HG03469 (cell line): ENCODE measurements around the gene ATP4A.

Source experiments
- ATAC-seq: cut with Tn5 transposase; IDR thresholded peaks from one replicate; pipeline ENCODE4 v1.9.1; 2021; ENCODE audit warnings: mild to moderate bottlenecking, moderate library complexity, moderate number of reproducible peaks; ENCODE audit not compliant: unreplicated experiment

The ATP4A gene

DNA sequence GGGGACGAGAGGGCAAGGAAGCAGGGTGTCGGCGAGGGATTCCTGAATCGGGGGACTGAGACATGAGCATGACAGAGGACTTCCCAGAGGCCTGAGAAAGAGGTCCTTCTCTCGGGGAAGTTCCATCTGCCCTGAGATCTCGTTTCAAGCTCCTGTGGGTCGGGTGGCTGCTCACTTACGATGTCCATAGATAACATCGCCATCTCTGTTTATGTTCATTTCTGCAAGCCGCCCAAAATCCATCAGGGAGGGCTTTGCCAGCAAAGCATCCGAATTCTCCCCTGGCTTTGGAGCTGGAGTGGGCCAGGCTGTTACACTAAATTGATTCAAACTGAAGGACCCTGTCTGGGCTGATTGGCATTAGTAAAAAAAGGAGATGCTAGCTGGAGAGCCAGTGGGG is 55.9 kb downstream of the ATP4A start:
- ATAC-seq, result no peak

DNA sequence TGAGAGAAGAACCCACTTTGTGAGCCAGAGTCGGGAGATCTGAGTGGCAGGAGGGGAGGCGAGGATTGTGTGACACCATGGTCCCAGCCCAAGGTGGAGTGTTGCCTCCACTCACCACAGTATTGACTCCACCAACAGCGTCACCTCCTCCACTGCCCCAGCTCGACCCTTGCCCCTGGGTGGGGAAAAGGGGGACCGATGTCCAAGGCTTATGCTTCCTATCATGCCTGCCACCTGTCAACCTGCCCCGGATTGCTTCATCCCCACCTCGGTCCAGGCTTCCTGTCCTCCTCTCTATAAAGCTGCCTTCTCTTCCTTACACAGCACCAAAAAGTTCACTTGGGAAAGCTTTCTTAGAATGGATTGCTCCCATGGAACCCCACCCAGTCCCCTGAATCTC is 57.4 kb downstream of the ATP4A start:
- ATAC-seq, result no peak

DNA sequence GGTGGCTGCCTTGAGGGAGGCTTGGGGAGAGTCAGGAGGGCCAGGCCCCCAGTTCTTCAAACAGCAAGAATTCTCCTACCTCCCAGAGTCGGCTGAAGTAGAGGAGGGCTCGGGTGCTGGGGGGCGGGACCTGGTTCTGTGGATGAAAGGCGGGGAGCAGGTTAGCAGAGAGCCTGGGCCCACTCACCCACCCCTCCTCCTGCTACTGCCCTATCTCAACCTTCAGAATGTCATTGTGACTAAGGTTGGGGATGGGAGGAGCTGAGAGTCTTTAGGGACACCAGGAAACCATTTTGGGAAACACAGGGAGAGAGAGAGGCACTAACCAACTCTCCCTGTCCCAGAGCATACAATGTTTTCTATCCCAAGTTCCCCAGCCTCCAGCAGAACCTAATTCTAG is 60.7 kb downstream of the ATP4A start:
- ATAC-seq, result no peak

DNA sequence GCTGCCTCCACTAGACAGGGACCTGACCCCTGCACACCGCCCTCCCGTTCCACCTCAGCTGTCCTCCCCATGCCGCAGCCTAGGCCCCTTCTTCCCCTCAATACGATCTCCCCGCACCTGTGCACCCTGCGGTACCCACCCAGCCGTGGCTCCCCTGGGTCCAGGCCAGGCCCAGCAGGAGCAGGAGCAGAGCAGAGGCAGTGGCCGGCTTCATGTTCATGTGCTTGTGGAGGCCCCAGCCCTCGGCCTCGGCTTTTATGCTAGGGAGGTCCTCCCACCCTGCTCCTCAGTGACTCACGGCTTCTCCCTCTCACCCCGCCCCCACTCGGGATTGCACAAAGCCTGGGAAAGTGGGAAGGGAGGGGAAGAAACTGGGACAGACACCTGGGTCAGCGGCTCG is 61.8 kb downstream of the ATP4A start:
- no peak for ATAC-seq

DNA sequence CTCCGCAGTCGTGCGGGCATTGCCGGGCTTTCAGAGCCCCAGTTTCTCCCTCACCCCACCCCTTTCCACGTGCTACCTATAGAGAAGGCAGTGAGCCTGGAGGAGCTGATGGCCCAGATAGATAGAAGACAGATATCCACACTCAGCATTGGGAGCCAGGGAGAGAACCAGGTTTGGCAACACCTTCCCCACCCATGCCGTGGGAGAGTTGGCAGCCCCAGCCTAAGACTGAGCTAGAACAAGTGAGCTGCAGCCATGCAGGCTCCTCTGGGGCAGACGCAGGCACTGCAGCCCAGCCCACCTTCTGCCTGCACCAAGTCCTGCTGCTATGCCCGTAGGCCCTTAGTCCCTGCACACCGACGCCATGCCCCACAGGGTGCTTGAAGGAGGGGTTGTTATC is 62.8 kb downstream of the ATP4A start:
- ATAC-seq, result no peak
